GM12878 (cell line): ENCODE measurements around the gene CLEC2A. TPM values are rescaled to one million over a fixed set of nuclear protein-coding genes. Genes with fewer than 3 reads are reported as not detected.

Source experiments
- ATAC-seq: fragments of 200-7000 bp; cut with Tn5 transposase; 3 replicates; pipeline ENCODE4 v1.9.1; 2020; ENCODE audit warnings: mild to moderate bottlenecking, moderate library complexity
- BruUV-seq: library from RNA; stranded (reverse); fragments of 400-500 nt; replicated peaks from 2 replicates; lab custom pipeline; 2021; lab: Mats Ljungman, UMichigan
- CTCF ChIA-PET: fragments of 300-600 bp; sonication (Branson Sonifier 250); formaldehyde crosslinking; extraction: SDS; loops from one replicate; lab custom pipeline; 2021; ENCODE audit warnings: inconsistent platforms; lab: Yijun Ruan, JAX
- POLR2A ChIA-PET: fragments of 350-600 bp; formaldehyde crosslinking; extraction: SDS; loops from one replicate; lab custom pipeline; 2021; ENCODE audit warnings: inconsistent platforms; lab: Charles Lee
- RAD21 ChIA-PET: fragments of 300-600 bp; sonication (Branson Sonifier 250); formaldehyde crosslinking; loops from one replicate; lab custom pipeline; 2023; ENCODE audit warnings: antibody characterized with exemption; ENCODE audit not compliant: unreplicated experiment; lab: Charles Lee
- SMC1A ChIA-PET: fragments of 300-600 bp; sonication (Branson Sonifier 250); formaldehyde crosslinking; loops from one replicate; lab custom pipeline; 2023; ENCODE audit not compliant: unreplicated experiment, uncharacterized antibody; lab: Charles Lee
- DNase-seq: peaks from one replicate; pipeline ENCODE4 v3.0.0-alpha.2; 2011; ENCODE audit warnings: low read depth, low spot score
- FAIRE-seq: peaks from 3 replicates; lab custom pipeline; 2011; peaks lifted over from hg19 to GRCh38; lab: Jason Lieb, UNC
- H2AFZ ChIP-seq: 2 replicates; pipeline ENCODE4 v1.6.0; 2011; ENCODE audit warnings: low read depth, low read length, control low read depth; ENCODE audit not compliant: control insufficient read depth
- H3K27ac ChIP-seq: 2 replicates; pipeline ENCODE4 v1.5.1; 2011; ENCODE audit warnings: control low read depth; ENCODE audit not compliant: control insufficient read depth, insufficient read depth
- H3K27me3 ChIP-seq, 2 experiments: replicated peaks in 1 of 2; 2 replicates each; pipeline versions ENCODE4 v1.6.0 to v1.6.1; 2011; ENCODE audit warnings: low read length in 1 of 2; ENCODE audit not compliant: control insufficient read depth in 2 of 2, insufficient read depth in 2 of 2
- H3K36me3 ChIP-seq, 2 experiments: 2 replicates each; pipeline ENCODE4 v1.5.1; 2011; ENCODE audit warnings: low read length in 1 of 2; ENCODE audit not compliant: control insufficient read depth in 2 of 2, insufficient read depth in 2 of 2
- H3K4me1 ChIP-seq: 2 replicates; pipeline ENCODE4 v1.6.1; 2011; ENCODE audit warnings: mild to moderate bottlenecking, low read length, moderate library complexity, mixed read lengths; ENCODE audit not compliant: control insufficient read depth, insufficient read depth
- H3K4me2 ChIP-seq: 2 replicates; pipeline ENCODE4 v1.6.0; 2011; ENCODE audit warnings: control low read depth; ENCODE audit not compliant: control insufficient read depth, insufficient read depth
- H3K4me3 ChIP-seq: fragments of 200-600 bp; sonication (generic); 2 replicates; pipeline ENCODE4 v1.5.1; 2016
- H3K79me2 ChIP-seq: 2 replicates; pipeline ENCODE4 v1.6.0; 2011; ENCODE audit warnings: low read length; ENCODE audit not compliant: control insufficient read depth, insufficient read depth
- H3K9ac ChIP-seq: 2 replicates; pipeline ENCODE4 v1.8.0; 2011; ENCODE audit warnings: low read length, control low read depth, mixed read lengths; ENCODE audit not compliant: control insufficient read depth, insufficient read depth
- H3K9me3 ChIP-seq: replicated peaks from 3 replicates; pipeline ENCODE4 v1.5.1; 2011; ENCODE audit warnings: mild to moderate bottlenecking, low read length; ENCODE audit not compliant: control insufficient read depth, insufficient read depth
- H4K20me1 ChIP-seq: 2 replicates; pipeline ENCODE4 v1.6.0; 2011; ENCODE audit not compliant: control insufficient read depth, insufficient read depth
- BACH1 ChIP-seq: fragments of 450-650 bp; IDR thresholded peaks from 2 replicates; pipeline ENCODE4 v1.6.1; 2017; ENCODE audit warnings: mild to moderate bottlenecking, borderline replicate concordance
- BCLAF1 ChIP-seq: fragments of 450-650 bp; IDR thresholded peaks from 2 replicates; pipeline ENCODE4 v1.6.1; 2017; ENCODE audit warnings: antibody characterized with exemption, mild to moderate bottlenecking, moderate library complexity
- BRCA1 ChIP-seq: IDR thresholded peaks from 2 replicates; pipeline ENCODE4 v1.6.1; 2011; ENCODE audit warnings: low read depth, low read length, improper control_type of control experiment
- EZH2 ChIP-seq: IDR thresholded peaks from 2 replicates; pipeline ENCODE4 v1.6.1; 2012; ENCODE audit warnings: low read depth, mild to moderate bottlenecking, control low read depth, inconsistent platforms, low read length, borderline replicate concordance; ENCODE audit not compliant: control insufficient read depth
- PKNOX1 ChIP-seq: fragments of 450-650 bp; IDR thresholded peaks from 2 replicates; pipeline ENCODE4 v1.6.1; 2016; ENCODE audit warnings: mild to moderate bottlenecking
- STAT3 ChIP-seq: IDR thresholded peaks from 2 replicates; pipeline ENCODE4 v1.6.1; 2011; ENCODE audit warnings: low read depth, low read length, improper control_type of control experiment
- WGBS: methylation state at CpG from one replicate; pipeline ENCODE4 v1.1.6; 2016; ENCODE audit warnings: low lambda C conversion rate; ENCODE audit not compliant: insufficient replicate concordance, insufficient coverage; ENCODE audit errors: missing lambda C conversion rate; 5-methylcytosine and 5-hydroxymethylcytosine counted together
- in situ Hi-C: fragments of 300-500 bp; cut with MboI; formaldehyde crosslinking; loops from 9 replicates; pipeline ENCODE4 v1.14.3; 2018; ENCODE audit warnings: mixed read lengths
- intact Hi-C: fragments of 100-400 bp; cut with micrococcal nuclease; formaldehyde crosslinking; loops from one replicate; pipeline ENCODE4 v1.14.2; 2022; ENCODE audit not compliant: unreplicated experiment
- polyA plus RNA-seq, 11 experiments: library from polyadenylated mRNA; depleted of rRNA in 4 of 11; unstranded in 6 of 11; stranded (reverse) in 5 of 11; fragments of >200 nt; fragmentation: Nextera tagmentation in 4 of 11; fragmentation: Illumina TruSeq in 1 of 11; extraction: Ambion mirVana in 4 of 11; extraction: Trizol in 1 of 11; gene quantifications; 1 replicate in 1 of 11; 2 replicates in 10 of 11; pipeline versions ENCODE4 v1.2.1 to v1.2.3, GENCODE V29; 2011 to 2016; ENCODE audit warnings: inconsistent platforms in 2 of 11, missing spikeins in 2 of 11, low read depth in 1 of 11
- total RNA-seq, 4 experiments: library from RNA; depleted of rRNA in 3 of 4; stranded (reverse); fragments of >200 nt in 3 of 4; fragmentation: Illumina TruSeq in 1 of 4; extraction: Trizol in 1 of 4; gene quantifications; 2 replicates each; pipeline versions ENCODE4 v1.2.1 to v1.2.3, GENCODE V29; 2013 to 2021
- TF ChIP-seq, protein P1 (sequence below): fragments of 450-650 bp; IDR thresholded peaks from 2 replicates; pipeline ENCODE4 v1.6.1; 2016; ENCODE audit warnings: mild to moderate bottlenecking, moderate library complexity, borderline replicate concordance

Gene CLEC2A
- total and polyA plus RNA-seq, 10 of the 15 experiments (the other 5 are each of a cell fraction or from before 2014, with no cell fraction given), result not detected

GRCh38 chr12:9961106-9961505 is 28.9 kb upstream of the CLEC2A start:
- WGBS, result 93% methylated on average over 3 of the region's 3 CpGs
- no peaks in the 10 kb centered on the region for H3K36me3 ChIP-seq
- SMC1A ChIA-PET, result no interaction called here
- H2AFZ ChIP-seq, result no peak overlapping the region
- RAD21 ChIA-PET, result no interaction called here
- H3K27ac ChIP-seq, result no peak overlapping the region
- CTCF ChIA-PET, result no interaction called here
- FAIRE-seq, result no peak
- TF ChIP-seq EZH2, result no peak
- no TSS peak for BruUV-seq
- no peak overlapping the region for H3K9ac ChIP-seq
- no peaks in the 10 kb centered on the region for H3K27me3 ChIP-seq
- intact Hi-C loops, result no loop called here
- no peaks in the 10 kb centered on the region for H4K20me1 ChIP-seq
- in situ Hi-C loops, result no loop called here
- H3K9me3 ChIP-seq, result no peaks in the 10 kb centered on the region
- H3K4me2 ChIP-seq, result no peak overlapping the region
- H3K4me3 ChIP-seq, result no peak overlapping the region
- ATAC-seq, result no peak
- H3K79me2 ChIP-seq, result no peaks in the 10 kb centered on the region
- POLR2A ChIA-PET, result interaction anchor here (0.9 kb wide), 1 partner anchor 11 kb away, joined by 3 read pairs; no protein-coding TSS in a partner anchor
- DNase-seq, result no peak
- peaks cover 6% of the 10 kb centered on the region; the same call in 1 of the 2 replicates for H3K4me1 ChIP-seq

- H3K9ac ChIP-seq, result no peak overlapping the region
- no peaks in the 10 kb centered on the region for H3K9me3 ChIP-seq
- no peaks in the 10 kb centered on the region for H3K27me3 ChIP-seq
- peaks cover 6% of the 10 kb centered on the region; the same call in 1 of the 2 replicates for H3K4me1 ChIP-seq
- CTCF ChIA-PET, result no interaction called here
- no peak overlapping the region for H3K27ac ChIP-seq
- WGBS, result 18% methylated on average over 5 of the region's 5 CpGs
- DNase-seq (no peak), FAIRE-seq (no peak), ATAC-seq (no peak)
- no TSS peak for BruUV-seq
- POLR2A ChIA-PET, result no interaction called here
- SMC1A ChIA-PET, result no interaction called here
- H2AFZ ChIP-seq, result no peak overlapping the region
- H3K4me2 ChIP-seq, result no peak overlapping the region
- in situ Hi-C loops (no loop called here), intact Hi-C loops (no loop called here)
- no peaks in the 10 kb centered on the region for H3K36me3 ChIP-seq
- no peaks in the 10 kb centered on the region for H4K20me1 ChIP-seq
- H3K79me2 ChIP-seq, result no peaks in the 10 kb centered on the region
- RAD21 ChIA-PET, result no interaction called here
- no peak overlapping the region for H3K4me3 ChIP-seq
- no peak for TF ChIP-seq STAT3
- no peak for TF ChIP-seq BRCA1
- TF ChIP-seq BACH1, result no peak
- TF ChIP-seq, protein P1, sequence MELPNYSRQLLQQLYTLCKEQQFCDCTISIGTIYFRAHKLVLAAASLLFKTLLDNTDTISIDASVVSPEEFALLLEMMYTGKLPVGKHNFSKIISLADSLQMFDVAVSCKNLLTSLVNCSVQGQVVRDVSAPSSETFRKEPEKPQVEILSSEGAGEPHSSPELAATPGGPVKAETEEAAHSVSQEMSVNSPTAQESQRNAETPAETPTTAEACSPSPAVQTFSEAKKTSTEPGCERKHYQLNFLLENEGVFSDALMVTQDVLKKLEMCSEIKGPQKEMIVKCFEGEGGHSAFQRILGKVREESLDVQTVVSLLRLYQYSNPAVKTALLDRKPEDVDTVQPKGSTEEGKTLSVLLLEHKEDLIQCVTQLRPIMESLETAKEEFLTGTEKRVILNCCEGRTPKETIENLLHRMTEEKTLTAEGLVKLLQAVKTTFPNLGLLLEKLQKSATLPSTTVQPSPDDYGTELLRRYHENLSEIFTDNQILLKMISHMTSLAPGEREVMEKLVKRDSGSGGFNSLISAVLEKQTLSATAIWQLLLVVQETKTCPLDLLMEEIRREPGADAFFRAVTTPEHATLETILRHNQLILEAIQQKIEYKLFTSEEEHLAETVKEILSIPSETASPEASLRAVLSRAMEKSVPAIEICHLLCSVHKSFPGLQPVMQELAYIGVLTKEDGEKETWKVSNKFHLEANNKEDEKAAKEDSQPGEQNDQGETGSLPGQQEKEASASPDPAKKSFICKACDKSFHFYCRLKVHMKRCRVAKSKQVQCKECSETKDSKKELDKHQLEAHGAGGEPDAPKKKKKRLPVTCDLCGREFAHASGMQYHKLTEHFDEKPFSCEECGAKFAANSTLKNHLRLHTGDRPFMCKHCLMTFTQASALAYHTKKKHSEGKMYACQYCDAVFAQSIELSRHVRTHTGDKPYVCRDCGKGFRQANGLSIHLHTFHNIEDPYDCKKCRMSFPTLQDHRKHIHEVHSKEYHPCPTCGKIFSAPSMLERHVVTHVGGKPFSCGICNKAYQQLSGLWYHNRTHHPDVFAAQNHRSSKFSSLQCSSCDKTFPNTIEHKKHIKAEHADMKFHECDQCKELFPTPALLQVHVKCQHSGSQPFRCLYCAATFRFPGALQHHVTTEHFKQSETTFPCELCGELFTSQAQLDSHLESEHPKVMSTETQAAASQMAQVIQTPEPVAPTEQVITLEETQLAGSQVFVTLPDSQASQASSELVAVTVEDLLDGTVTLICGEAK, result no peak
- TF ChIP-seq PKNOX1, result no peak
- no peak for TF ChIP-seq BCLAF1
Measured at GRCh38 chr12:9960590-9960989, 28.4 kb upstream of the CLEC2A start.
